ENCODE measurements around the gene ADGRL3.

Gene ADGRL3

DNA sequence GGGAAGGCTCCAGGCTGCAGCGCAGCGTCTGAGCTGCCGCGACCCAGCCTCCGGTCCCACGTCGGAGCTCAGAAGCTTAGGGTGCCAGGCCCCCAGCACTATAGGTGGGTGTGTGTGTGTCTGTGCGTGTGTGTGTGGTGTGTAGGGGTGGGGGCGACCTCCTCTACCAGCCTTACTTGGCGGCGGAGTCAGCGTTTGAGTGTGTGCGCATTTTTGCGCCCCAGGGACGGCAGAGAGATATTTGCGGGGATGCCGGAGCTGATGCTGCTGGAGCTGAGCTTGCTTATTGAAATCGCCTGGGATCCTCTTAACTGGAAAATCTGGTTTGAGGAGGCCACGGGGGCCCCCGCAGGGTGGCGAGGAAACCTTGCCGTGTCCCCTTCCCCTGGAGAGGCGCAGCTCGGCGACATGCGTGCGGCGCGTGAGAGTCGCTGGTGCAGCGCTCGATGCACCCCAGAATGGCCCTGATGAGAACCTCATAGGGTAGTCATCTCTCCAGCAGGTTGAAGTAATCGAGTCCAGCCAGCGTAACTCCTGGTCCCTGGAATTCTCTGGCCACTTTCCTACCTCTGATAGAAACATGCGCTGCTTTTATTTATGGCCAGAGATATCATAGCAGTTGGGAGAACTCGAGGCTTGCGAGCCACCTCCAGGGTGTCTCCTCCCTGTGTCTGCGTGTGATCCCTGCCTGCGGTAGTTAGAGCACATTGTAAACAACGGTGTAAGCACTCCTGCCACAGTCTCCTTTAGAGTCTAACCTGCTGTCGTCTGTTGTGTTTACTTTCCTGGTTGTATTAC is 2.7 kb downstream of the ADGRL3 start:
- Histone ChIP-seq H3K27me3 (ENCODE audit: low read length) (no peaks in the 10 kb centered on the region), H3F3A (ENCODE audit: insufficient read depth) (no peaks in the 10 kb centered on the region), H3K36me3 (ENCODE audit: low read length) (no peaks in the 10 kb centered on the region), H3K4me3 (ENCODE audit: insufficient read depth, low read length, poor library complexity, severe bottlenecking) (no peak overlapping the region), H3K4me2 (ENCODE audit: low read depth, low read length, poor library complexity, severe bottlenecking) (no peak overlapping the region), H3K27ac (ENCODE audit: low read depth, low read length) (no peak overlapping the region), H4K20me1 (ENCODE audit: low read depth, low read length) (no peaks in the 10 kb centered on the region), H2AFZ (ENCODE audit: low read depth, low read length, severe bottlenecking) (no peak overlapping the region), H3K9ac (ENCODE audit: low read length) (no peak overlapping the region), H3K9me2 (replicated peaks; ENCODE audit: insufficient read depth, low read length) (no peaks in the 10 kb centered on the region), H3K9me3 (ENCODE audit: insufficient read depth, low read length) (no peaks in the 10 kb centered on the region), H3K79me2 (ENCODE audit: insufficient read depth, low read length) (no peaks in the 10 kb centered on the region)
- TF ChIP-seq EZH2phosphoT487 (conservative IDR thresholded peaks at IDR 0.05; ENCODE audit: low read length), result no peak
- TF ChIP-seq, protein P1, sequence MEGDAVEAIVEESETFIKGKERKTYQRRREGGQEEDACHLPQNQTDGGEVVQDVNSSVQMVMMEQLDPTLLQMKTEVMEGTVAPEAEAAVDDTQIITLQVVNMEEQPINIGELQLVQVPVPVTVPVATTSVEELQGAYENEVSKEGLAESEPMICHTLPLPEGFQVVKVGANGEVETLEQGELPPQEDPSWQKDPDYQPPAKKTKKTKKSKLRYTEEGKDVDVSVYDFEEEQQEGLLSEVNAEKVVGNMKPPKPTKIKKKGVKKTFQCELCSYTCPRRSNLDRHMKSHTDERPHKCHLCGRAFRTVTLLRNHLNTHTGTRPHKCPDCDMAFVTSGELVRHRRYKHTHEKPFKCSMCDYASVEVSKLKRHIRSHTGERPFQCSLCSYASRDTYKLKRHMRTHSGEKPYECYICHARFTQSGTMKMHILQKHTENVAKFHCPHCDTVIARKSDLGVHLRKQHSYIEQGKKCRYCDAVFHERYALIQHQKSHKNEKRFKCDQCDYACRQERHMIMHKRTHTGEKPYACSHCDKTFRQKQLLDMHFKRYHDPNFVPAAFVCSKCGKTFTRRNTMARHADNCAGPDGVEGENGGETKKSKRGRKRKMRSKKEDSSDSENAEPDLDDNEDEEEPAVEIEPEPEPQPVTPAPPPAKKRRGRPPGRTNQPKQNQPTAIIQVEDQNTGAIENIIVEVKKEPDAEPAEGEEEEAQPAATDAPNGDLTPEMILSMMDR (IDR thresholded peaks at IDR 0.05; ENCODE audit: insufficient read depth, low read length, poor library complexity, severe bottlenecking), result no peak

- Histone ChIP-seq H3K27ac (ENCODE audit: low read depth, low read length) (no peak overlapping the region), H3K4me3 (ENCODE audit: insufficient read depth, low read length, poor library complexity, severe bottlenecking) (no peak overlapping the region), H3K79me2 (ENCODE audit: insufficient read depth, low read length) (no peaks in the 10 kb centered on the region), H4K20me1 (ENCODE audit: low read depth, low read length) (no peaks in the 10 kb centered on the region), H3K9ac (ENCODE audit: low read length) (no peak overlapping the region), H3K9me2 (replicated peaks; ENCODE audit: insufficient read depth, low read length) (no peaks in the 10 kb centered on the region), H3F3A (ENCODE audit: insufficient read depth) (no peaks in the 10 kb centered on the region), H3K9me3 (ENCODE audit: insufficient read depth, low read length) (no peaks in the 10 kb centered on the region), H2AFZ (ENCODE audit: low read depth, low read length, severe bottlenecking) (no peak overlapping the region), H3K36me3 (ENCODE audit: low read length) (no peaks in the 10 kb centered on the region), H3K4me2 (ENCODE audit: low read depth, low read length, poor library complexity, severe bottlenecking) (no peak overlapping the region), H3K27me3 (ENCODE audit: low read length) (no peaks in the 10 kb centered on the region)
- no peak for TF ChIP-seq EZH2phosphoT487 (conservative IDR thresholded peaks at IDR 0.05; ENCODE audit: low read length)
- TF ChIP-seq, protein P1 (IDR thresholded peaks at IDR 0.05; ENCODE audit: insufficient read depth, low read length, poor library complexity, severe bottlenecking), result no peak
These were observed 3.3 kb downstream of the ADGRL3 start for GRCh38 chr4:61203436-61203790.

DNA sequence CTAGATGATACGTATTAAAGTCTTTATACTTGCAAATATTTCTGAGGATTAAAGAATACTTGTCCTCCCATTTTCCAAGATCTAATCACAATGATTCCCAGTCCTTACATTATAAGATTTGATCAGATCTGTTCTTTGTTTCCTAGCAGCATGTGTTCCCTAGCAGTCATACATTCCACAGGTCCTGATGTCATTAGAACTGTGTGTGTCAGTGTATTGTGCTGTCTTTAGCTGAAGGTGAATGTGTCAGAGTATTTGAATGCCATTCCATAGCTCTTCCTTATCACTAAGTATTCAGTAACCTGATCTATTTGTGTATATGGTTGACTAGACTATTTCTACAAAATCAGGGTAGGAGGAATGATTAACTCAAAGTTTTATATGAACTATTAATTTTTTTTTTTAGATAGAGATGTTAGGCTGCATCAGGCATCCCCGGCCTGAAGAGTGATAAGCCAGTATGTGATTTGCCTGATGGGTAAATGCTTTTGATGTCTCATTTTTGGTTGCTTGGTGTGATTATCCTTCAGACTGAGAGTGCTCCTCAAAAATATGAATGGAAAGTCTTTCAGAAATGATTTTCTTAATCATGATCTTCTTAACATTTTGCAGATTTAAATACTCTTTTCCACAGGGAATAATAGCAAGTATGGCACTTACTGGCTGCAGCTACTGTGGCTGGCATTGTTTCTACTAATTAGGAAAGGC is 4.4 kb downstream of the ADGRL3 start:
- Histone ChIP-seq H3K27ac (ENCODE audit: low read depth, low read length) (no peak overlapping the region), H3K9me3 (ENCODE audit: insufficient read depth, low read length) (no peaks in the 10 kb centered on the region), H3K79me2 (ENCODE audit: insufficient read depth, low read length) (no peaks in the 10 kb centered on the region), H3K9ac (ENCODE audit: low read length) (no peak overlapping the region), H3F3A (ENCODE audit: insufficient read depth) (no peaks in the 10 kb centered on the region), H2AFZ (ENCODE audit: low read depth, low read length, severe bottlenecking) (no peak overlapping the region), H3K27me3 (ENCODE audit: low read length) (no peaks in the 10 kb centered on the region), H3K9me2 (replicated peaks; ENCODE audit: insufficient read depth, low read length) (no peaks in the 10 kb centered on the region), H3K36me3 (ENCODE audit: low read length) (no peaks in the 10 kb centered on the region), H3K4me3 (ENCODE audit: insufficient read depth, low read length, poor library complexity, severe bottlenecking) (no peak overlapping the region), H3K4me2 (ENCODE audit: low read depth, low read length, poor library complexity, severe bottlenecking) (no peak overlapping the region), H4K20me1 (ENCODE audit: low read depth, low read length) (no peaks in the 10 kb centered on the region)
- TF ChIP-seq, protein P1 (IDR thresholded peaks at IDR 0.05; ENCODE audit: insufficient read depth, low read length, poor library complexity, severe bottlenecking), result no peak
- no peak for TF ChIP-seq EZH2phosphoT487 (conservative IDR thresholded peaks at IDR 0.05; ENCODE audit: low read length)
